ENCODE measurements around the gene C1R. TPM values are rescaled to one million over a fixed set of nuclear protein-coding genes. Genes with fewer than 3 reads are reported as not detected.
"Not testable (repeated sequence)": the region's sequence is repeated elsewhere in the genome, so short reads cannot be mapped to it uniquely, and the experiment has no call there.

C1R gene
- total RNA-seq, 2 experiments from 2014 or later = 0.30 TPM; not detected in 1

- intact Hi-C loops (cut with micrococcal nuclease; ENCODE audit: unreplicated experiment) = no loop called here
- BruUV-seq (replicated peaks) = no TSS peak
- H3K4me1 ChIP-seq (ENCODE audit: insufficient read depth, low read length, poor library complexity, severe bottlenecking) = no peaks in the 10 kb centered on the region
- no peaks in the 10 kb centered on the region for H3K9me2 ChIP-seq (ENCODE audit: insufficient read depth, low read length)
- no peak for DNase-seq (ENCODE audit: low spot score)
- no peaks in the 10 kb centered on the region for H3K36me3 ChIP-seq (ENCODE audit: insufficient read depth, low read length)
- H2AFZ ChIP-seq (ENCODE audit: low read length) = no peak overlapping the region
- ChIA-PET POLR2A (no interaction called here), CTCF (ENCODE audit: unreplicated experiment) (no interaction called here)
- no peak overlapping the region for H3K27ac ChIP-seq (ENCODE audit: low read depth, low read length, poor library complexity, severe bottlenecking)
- H3K79me2 ChIP-seq (ENCODE audit: insufficient read depth, low read depth, low read length) = no peaks in the 10 kb centered on the region
- no peak overlapping the region for H3K4me3 ChIP-seq (ENCODE audit: low read depth, low read length, poor library complexity, severe bottlenecking)
- H3K9me3 ChIP-seq (ENCODE audit: low read length) = no peaks in the 10 kb centered on the region
- H3K4me2 ChIP-seq (ENCODE audit: low read length) = no peak overlapping the region
- no peaks in the 10 kb centered on the region for H4K20me1 ChIP-seq (ENCODE audit: insufficient read depth, low read length)
- TF ChIP-seq, protein P1, sequence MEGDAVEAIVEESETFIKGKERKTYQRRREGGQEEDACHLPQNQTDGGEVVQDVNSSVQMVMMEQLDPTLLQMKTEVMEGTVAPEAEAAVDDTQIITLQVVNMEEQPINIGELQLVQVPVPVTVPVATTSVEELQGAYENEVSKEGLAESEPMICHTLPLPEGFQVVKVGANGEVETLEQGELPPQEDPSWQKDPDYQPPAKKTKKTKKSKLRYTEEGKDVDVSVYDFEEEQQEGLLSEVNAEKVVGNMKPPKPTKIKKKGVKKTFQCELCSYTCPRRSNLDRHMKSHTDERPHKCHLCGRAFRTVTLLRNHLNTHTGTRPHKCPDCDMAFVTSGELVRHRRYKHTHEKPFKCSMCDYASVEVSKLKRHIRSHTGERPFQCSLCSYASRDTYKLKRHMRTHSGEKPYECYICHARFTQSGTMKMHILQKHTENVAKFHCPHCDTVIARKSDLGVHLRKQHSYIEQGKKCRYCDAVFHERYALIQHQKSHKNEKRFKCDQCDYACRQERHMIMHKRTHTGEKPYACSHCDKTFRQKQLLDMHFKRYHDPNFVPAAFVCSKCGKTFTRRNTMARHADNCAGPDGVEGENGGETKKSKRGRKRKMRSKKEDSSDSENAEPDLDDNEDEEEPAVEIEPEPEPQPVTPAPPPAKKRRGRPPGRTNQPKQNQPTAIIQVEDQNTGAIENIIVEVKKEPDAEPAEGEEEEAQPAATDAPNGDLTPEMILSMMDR (conservative IDR thresholded peaks at IDR 0.05; ENCODE audit: low read length) = no peak
- no peak for TF ChIP-seq EZH2phosphoT487 (IDR thresholded peaks at IDR 0.05; ENCODE audit: borderline replicate concordance, low read depth, low read length)
These were observed 52.8 kb downstream of the C1R start for GRCh38 chr12:7039403-7039802.

- POLR2A ChIA-PET = no interaction called here
- no peak overlapping the region for H3K4me3 ChIP-seq (ENCODE audit: low read depth, low read length, poor library complexity, severe bottlenecking)
- no peaks in the 10 kb centered on the region for H3K79me2 ChIP-seq (ENCODE audit: insufficient read depth, low read depth, low read length)
- H3K9me3 ChIP-seq (ENCODE audit: low read length) = no peaks in the 10 kb centered on the region
- intact Hi-C loops (cut with micrococcal nuclease; ENCODE audit: unreplicated experiment) = no loop called here
- no peak overlapping the region for H3K4me2 ChIP-seq (ENCODE audit: low read length)
- no peaks in the 10 kb centered on the region for H3K36me3 ChIP-seq (ENCODE audit: insufficient read depth, low read length)
- no peaks in the 10 kb centered on the region for H4K20me1 ChIP-seq (ENCODE audit: insufficient read depth, low read length)
- BruUV-seq (replicated peaks) = no TSS peak
- H2AFZ ChIP-seq (ENCODE audit: low read length) = no peak overlapping the region
- no peaks in the 10 kb centered on the region for H3K9me2 ChIP-seq (ENCODE audit: insufficient read depth, low read length)
- no peaks in the 10 kb centered on the region for H3K4me1 ChIP-seq (ENCODE audit: insufficient read depth, low read length, poor library complexity, severe bottlenecking)
- CTCF ChIA-PET (ENCODE audit: unreplicated experiment) = interaction anchor here (0.7 kb wide), 1 partner anchor 30 kb away, joined by 3 read pairs; no protein-coding TSS in a partner anchor
- no peak for DNase-seq (ENCODE audit: low spot score)
- H3K27ac ChIP-seq (ENCODE audit: low read depth, low read length, poor library complexity, severe bottlenecking) = no peak overlapping the region
- TF ChIP-seq EZH2phosphoT487 (IDR thresholded peaks at IDR 0.05; ENCODE audit: borderline replicate concordance, low read depth, low read length) = no peak
These were observed 53.7 kb downstream of the C1R start for GRCh38 chr12:7038591-7038990.

GRCh38 chr12:7037411-7037810 is 54.8 kb downstream of the C1R start:
- H3K9me3 ChIP-seq (ENCODE audit: low read length); H3K9me2 ChIP-seq (ENCODE audit: insufficient read depth, low read length); H3K4me1 ChIP-seq (ENCODE audit: insufficient read depth, low read length, poor library complexity, severe bottlenecking); H4K20me1 ChIP-seq (ENCODE audit: insufficient read depth, low read length); H3K79me2 ChIP-seq (ENCODE audit: insufficient read depth, low read depth, low read length); intact Hi-C loops (cut with micrococcal nuclease; ENCODE audit: unreplicated experiment); DNase-seq (ENCODE audit: low spot score); H2AFZ ChIP-seq (ENCODE audit: low read length); BruUV-seq (replicated peaks); H3K36me3 ChIP-seq (ENCODE audit: insufficient read depth, low read length); H3K4me3 ChIP-seq (ENCODE audit: low read depth, low read length, poor library complexity, severe bottlenecking); H3K27ac ChIP-seq (ENCODE audit: low read depth, low read length, poor library complexity, severe bottlenecking); CTCF ChIA-PET (ENCODE audit: unreplicated experiment); H3K4me2 ChIP-seq (ENCODE audit: low read length): not testable (repeated sequence)
- POLR2A ChIA-PET = interaction anchor here (0.9 kb wide), 1 partner anchor 13 kb away, joined by 3 read pairs; no protein-coding TSS in a partner anchor

DNA sequence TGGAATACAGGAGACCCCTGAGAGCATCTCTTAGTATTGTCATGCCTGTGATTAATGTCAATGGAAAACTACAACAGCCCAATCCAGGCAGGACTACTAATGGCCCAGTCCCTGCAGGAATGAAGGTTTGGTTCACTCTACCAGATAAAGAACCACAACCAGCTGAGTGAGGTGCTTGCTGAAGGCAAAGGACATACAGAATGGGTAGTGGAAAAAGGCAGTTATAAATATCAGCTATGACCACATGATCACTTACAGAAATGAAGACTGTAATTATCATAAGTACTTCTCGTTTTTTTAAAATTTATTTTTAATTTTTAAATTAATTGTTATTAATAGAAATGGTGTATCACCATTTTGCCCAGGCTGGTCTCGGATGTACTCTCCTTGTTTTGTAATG is 56.8 kb downstream of the C1R start:
- TF ChIP-seq EZH2phosphoT487 (IDR thresholded peaks at IDR 0.05; ENCODE audit: borderline replicate concordance, low read depth, low read length) = no peak
- TF ChIP-seq, protein P1 (conservative IDR thresholded peaks at IDR 0.05; ENCODE audit: low read length) = no peak
- Histone ChIP-seq H2AFZ (ENCODE audit: low read length) (no peak overlapping the region), H3K27ac (ENCODE audit: low read depth, low read length, poor library complexity, severe bottlenecking) (no peak overlapping the region), H3K4me3 (ENCODE audit: low read depth, low read length, poor library complexity, severe bottlenecking) (no peak overlapping the region), H3K79me2 (ENCODE audit: insufficient read depth, low read depth, low read length) (no peaks in the 10 kb centered on the region), H3K4me1 (ENCODE audit: insufficient read depth, low read length, poor library complexity, severe bottlenecking) (no peaks in the 10 kb centered on the region), H3K9me2 (ENCODE audit: insufficient read depth, low read length) (no peaks in the 10 kb centered on the region), H3K36me3 (ENCODE audit: insufficient read depth, low read length) (no peaks in the 10 kb centered on the region), H3K4me2 (ENCODE audit: low read length) (no peak overlapping the region), H4K20me1 (ENCODE audit: insufficient read depth, low read length) (no peaks in the 10 kb centered on the region), H3K9me3 (ENCODE audit: low read length) (no peaks in the 10 kb centered on the region)
- ChIA-PET CTCF (ENCODE audit: unreplicated experiment) (no interaction called here), POLR2A (no interaction called here)
- DNase-seq (ENCODE audit: low spot score) = no peak
- no TSS peak for BruUV-seq (replicated peaks)
- intact Hi-C loops (cut with micrococcal nuclease; ENCODE audit: unreplicated experiment) = no loop called here
